Stimulated activated CD8-positive, alpha-beta memory T cell treated with anti-CD3 and anti-CD28 coated beads, Interleukin-4, amount 100 ng/mL, for 1 hour (primary cell): ENCODE measurements around the gene MRM1.
"Not testable (repeated sequence)": the region's sequence is repeated elsewhere in the genome, so short reads cannot be mapped to it uniquely, and the experiment has no call there.

Experiments used
- DNase-seq, 2 donors: peaks; one replicate each; pipeline ENCODE4 v3.0.0-alpha.2; 2020; ENCODE audit warnings: low read depth in 2 of 2, low spot score in 1 of 2

The MRM1 gene

GRCh38 chr17:36600936-36601302 is 464 bp upstream of the MRM1 start:
- no peak for DNase-seq

DNA sequence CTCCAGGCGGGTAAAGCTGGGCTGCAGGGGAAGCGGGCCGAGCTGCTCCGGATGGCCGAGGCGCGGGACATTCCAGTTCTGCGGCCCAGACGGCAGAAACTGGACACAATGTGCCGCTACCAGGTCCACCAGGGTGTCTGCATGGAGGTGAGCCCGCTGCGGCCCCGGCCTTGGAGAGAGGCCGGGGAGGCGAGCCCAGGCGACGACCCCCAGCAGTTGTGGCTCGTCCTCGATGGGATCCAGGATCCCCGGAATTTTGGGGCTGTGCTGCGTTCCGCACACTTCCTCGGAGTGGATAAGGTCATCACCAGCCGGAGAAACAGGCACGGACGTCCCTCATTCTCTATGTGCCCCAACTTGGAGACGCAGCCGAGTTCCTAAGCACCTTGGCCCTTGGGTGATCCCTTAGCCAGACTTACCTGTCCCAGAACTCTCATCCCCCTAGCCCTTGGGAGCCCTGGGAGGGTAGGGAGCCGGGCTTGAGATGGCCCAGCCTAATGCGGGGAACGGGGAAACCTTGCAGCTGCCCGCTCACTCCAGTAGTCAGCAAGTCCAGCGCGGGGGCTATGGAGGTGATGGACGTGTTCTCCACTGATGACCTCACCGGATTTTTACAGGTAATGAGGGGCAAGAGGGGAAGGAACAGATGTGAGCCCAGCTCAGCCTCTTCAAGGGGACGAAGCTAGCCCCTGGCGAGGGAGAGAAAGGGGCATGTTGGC is 806 bp downstream of the MRM1 start:
- no peak for DNase-seq

GRCh38 chr17:36602924-36603384 is 1.6 kb downstream of the MRM1 start:
- DNase-seq = peak in 1 of 2 donors; percentile 37

- not testable (repeated sequence) for DNase-seq
These were observed 3.6 kb downstream of the MRM1 start for GRCh38 chr17:36605028-36605427.

GRCh38 chr17:36608280-36608679 is 6.9 kb downstream of the MRM1 start:
- DNase-seq = no peak

- no peak for DNase-seq
These were observed 7.6 kb downstream of the MRM1 start for GRCh38 chr17:36608794-36609497.

- DNase-seq = no peak
These were observed 8.1 kb downstream of the MRM1 start for GRCh38 chr17:36609498-36609862.

DNA sequence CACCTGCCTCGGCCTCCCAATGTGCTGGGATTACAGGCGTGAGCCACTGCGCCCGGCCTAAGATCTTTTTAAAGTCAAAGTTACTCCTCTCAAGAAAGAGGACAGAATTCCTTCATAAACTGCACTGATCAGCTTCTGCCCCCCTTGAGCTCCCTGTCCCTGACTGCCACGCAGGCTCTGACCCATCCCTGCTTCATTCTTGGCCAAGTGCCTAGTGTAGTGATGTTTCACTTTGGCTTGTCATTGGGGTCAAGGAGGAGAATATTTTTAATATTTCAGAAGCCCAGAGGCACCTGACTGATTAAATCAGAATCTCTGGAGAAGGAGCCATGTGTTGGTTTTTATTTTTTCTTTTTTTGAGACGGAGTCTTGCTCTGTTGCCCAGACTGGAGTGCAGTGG is 9.1 kb downstream of the MRM1 start:
- DNase-seq = no peak

GRCh38 chr17:36611345-36612072 is 10.1 kb downstream of the MRM1 start:
- DNase-seq = no peak

DNA sequence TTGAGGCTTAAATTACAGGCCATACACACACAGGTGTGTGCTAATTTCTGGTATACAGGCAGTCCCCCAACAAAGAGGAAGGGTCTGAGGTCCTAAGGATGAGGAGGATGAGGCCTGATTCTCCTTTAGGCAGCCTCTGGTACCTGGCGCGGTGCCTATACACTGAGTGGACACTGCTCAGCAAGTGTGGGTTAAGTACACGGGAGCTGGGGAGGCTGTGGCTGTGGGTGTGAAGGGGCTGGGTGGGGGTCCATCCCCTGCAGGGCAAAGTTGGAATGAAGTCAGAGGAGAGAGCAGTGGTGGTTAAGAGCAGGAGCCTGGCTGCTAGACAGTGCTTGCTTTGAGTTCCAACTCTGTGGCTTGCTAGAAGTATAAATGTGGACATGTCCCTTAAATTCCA is 10.9 kb downstream of the MRM1 start:
- no peak for DNase-seq

GRCh38 chr17:36613155-36613554 is 11.8 kb downstream of the MRM1 start:
- no peak for DNase-seq

GRCh38 chr17:36614081-36614480 is 12.7 kb downstream of the MRM1 start:
- DNase-seq = no peak

- DNase-seq = no peak
These were observed 13.6 kb downstream of the MRM1 start for GRCh38 chr17:36614933-36615332.

DNA sequence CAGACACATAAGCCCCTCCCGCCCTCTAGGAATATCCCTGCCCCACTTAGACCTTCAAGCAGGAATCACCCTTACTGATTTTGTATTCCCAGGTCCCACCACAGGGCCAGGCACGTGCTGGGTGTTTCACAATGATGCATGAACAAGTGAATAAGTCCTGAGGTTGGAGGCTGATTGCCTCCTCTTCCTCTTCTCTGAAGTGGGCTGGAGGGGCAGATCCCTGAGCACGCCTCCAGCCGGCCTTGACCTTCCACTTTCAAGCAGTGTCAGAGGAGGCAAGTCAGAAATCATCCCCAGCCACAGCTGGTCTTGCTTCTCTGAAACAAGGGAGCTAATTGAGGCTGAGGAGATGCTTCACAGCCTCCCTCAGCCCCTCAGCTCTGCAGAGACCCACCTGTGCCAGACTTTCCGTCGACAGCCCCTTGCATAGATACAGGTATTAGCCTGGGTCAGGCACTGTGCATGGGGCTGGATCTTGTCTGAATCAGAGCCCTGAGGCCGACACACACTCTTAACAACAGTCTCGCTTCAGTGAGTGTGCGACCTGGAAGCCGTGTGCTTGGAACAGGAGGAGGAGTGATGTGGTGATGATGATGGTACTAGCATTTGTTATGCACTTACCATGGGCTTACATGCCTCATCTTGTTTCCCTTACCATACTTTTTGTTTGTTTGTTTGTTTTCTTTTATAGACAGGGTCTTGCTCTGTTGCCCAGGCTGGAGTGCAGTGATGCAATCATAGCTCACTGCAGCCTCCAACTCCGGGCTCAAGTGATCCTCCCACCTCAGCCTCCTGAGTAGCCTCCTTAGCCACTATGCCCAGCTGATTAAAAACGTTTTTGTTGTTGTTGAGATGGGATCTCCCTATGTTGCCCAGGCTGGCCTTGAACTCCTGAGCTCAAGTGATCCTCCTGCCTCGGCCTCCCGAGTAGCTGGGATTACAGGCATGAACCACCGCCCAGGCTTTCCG is 15.0 kb downstream of the MRM1 start:
- no peak for DNase-seq

GRCh38 chr17:36617773-36618172 is 16.4 kb downstream of the MRM1 start:
- DNase-seq = no peak

GRCh38 chr17:36623281-36623680 is 21.9 kb downstream of the MRM1 start:
- DNase-seq = no peak

GRCh38 chr17:36625188-36625587 is 23.8 kb downstream of the MRM1 start:
- no peak for DNase-seq

- no peak for DNase-seq
These were observed 25.7 kb downstream of the MRM1 start for GRCh38 chr17:36627101-36627500.

DNA sequence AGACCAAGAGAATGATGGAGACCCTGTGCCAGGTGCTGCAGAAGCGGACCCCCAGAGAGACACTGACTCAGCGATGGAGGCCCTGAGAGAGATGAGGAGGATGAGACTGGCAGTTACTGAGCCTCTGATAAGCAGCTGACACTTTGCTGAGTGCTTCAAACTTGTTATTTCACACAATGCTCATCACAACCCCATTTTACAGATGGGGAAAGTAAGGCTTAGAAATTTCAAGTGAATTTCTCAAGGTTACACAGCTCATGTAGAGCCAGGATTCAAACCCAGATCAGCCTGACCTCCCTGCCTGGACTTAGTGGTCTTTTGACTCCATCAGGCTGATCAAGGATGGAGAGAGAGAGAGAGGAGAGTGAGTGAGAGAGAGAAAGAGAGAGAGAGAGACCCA is 27.2 kb downstream of the MRM1 start:
- DNase-seq = no peak

DNA sequence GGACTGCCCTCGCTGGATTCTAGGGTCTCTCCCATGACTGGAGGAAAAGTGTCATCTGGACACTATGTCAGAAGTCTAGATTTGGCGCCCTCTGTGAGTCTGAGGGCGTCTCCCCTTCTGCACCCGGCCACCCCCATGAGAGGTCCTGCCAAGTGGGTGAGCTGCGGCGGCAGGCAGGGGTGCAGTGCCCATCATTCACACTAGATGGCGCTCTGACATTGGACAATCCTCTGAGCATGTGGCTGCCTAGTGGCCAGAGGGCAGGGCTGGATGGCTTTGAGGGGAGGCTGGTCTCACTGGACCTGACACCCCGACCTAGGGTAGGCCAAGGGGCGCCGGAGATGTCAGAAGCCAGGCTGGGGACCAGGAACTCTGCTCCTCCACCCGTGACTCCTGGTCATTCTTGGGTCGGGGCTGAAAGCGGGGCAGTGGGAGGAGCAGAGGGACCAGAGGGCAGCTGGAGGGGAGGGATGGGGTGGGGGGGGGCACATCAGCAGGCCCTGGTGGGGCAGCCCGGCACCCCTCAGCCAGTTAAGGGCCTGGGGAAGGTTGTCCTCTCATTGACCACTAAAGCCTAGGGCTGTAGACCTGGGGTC is 28.0 kb downstream of the MRM1 start:
- DNase-seq = peak; percentile 60 to 71
